Fibroblast of lung (primary cell): Measurements from ENCODE around the gene CENPU.

Experiments
- EZH2 ChIP-seq: IDR thresholded peaks from 2 replicates; pipeline ENCODE4 v1.5.1; 2012; ENCODE audit warnings: low read length, control low read depth, mild to moderate bottlenecking; ENCODE audit errors: missing control alignments
- TF ChIP-seq, protein P1 (sequence below), 2 donors: IDR thresholded peaks in 1 of 2; conservative IDR thresholded peaks in 1 of 2; 1 replicate in 1 of 2; 2 replicates in 1 of 2; pipeline ENCODE4 v1.5.1; 2011 to 2012; ENCODE audit warnings: low read length in 2 of 2, control low read depth in 1 of 2, inconsistent platforms in 1 of 2, low read depth in 1 of 2, mild to moderate bottlenecking in 1 of 2

DNA sequence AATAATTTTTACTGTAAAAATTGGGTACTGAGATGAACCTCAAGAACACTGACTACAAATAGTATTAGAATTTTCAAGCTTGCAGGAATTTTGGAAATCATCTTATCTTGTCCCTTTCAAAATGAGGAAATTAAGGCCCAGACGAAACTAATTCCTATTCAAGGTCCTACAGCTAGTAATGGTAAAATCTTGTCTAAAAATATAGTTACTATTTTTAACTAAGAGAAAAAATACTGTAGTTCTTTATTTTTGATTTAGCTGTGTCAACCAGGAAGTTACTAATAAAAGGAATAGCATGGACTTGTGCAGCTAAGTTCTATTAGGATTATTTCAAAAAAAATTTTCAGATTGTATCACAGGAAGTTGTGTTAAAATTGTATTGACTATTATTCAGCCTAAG, 71.7 kb downstream of the CENPU start:
- TF ChIP-seq EZH2, result no peak
- TF ChIP-seq, protein P1, sequence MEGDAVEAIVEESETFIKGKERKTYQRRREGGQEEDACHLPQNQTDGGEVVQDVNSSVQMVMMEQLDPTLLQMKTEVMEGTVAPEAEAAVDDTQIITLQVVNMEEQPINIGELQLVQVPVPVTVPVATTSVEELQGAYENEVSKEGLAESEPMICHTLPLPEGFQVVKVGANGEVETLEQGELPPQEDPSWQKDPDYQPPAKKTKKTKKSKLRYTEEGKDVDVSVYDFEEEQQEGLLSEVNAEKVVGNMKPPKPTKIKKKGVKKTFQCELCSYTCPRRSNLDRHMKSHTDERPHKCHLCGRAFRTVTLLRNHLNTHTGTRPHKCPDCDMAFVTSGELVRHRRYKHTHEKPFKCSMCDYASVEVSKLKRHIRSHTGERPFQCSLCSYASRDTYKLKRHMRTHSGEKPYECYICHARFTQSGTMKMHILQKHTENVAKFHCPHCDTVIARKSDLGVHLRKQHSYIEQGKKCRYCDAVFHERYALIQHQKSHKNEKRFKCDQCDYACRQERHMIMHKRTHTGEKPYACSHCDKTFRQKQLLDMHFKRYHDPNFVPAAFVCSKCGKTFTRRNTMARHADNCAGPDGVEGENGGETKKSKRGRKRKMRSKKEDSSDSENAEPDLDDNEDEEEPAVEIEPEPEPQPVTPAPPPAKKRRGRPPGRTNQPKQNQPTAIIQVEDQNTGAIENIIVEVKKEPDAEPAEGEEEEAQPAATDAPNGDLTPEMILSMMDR (conservative IDR thresholded peaks at IDR 0.05 in 1 of 2, IDR thresholded peaks at IDR 0.05 in 1 of 2; ENCODE audit: low read depth in 1 of 2, low read length in 2 of 2), result no peak
